HEK293T (cell line): Measurements from ENCODE around the gene PC.

ENCODE experiments used
- CTBP1 ChIP-seq: fragments of 450-650 bp; IDR thresholded peaks from 2 replicates; pipeline ENCODE4 v1.6.1; 2016; ENCODE audit warnings: borderline replicate concordance
- ELF4 ChIP-seq: fragments of 450-650 bp; IDR thresholded peaks from 2 replicates; pipeline ENCODE4 v1.6.1; 2017; ENCODE audit warnings: antibody characterized with exemption

DNA sequence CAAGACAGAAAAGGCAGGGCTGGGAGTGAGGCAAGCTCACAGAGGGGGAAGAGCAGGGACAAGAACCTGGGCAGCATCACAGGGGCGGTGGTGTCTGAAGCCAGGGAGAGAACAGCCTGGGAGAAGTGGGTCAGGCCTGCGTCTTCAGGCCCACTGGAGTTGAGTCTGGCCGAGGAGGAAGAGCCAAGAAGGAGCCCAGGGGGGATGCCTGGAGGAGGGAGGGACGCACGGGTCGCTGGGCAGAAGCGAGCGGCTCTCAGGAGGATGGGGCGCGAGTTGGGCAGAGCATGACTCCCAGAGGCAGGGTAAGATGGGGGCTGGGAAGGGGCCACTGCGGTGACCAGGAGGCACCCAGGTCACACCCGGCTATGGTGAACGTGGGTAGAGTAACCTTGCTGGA lies 82.8 kb downstream of the PC start:
- TF ChIP-seq ELF4, result no peak
- no peak for TF ChIP-seq CTBP1
